Nephron (organoid): ENCODE results near the gene ARHGAP4.

Source experiments
- H3K27ac Mint-ChIP-seq, 3 experiments: 2 replicates each; pipeline ENCODE4 v1.8.0; 2020; ENCODE audit warnings: mixed read lengths in 3 of 3, mild to moderate bottlenecking in 2 of 3, moderate library complexity in 1 of 3
- H3K27me3 Mint-ChIP-seq: 2 replicates; pipeline ENCODE4 v1.8.0; 2021; ENCODE audit warnings: low read depth, mild to moderate bottlenecking, moderate library complexity, mixed read lengths
- H3K36me3 Mint-ChIP-seq: 2 replicates; pipeline ENCODE4 v1.8.0; 2020; ENCODE audit warnings: low read depth, mixed read lengths
- H3K4me1 Mint-ChIP-seq: 2 replicates; pipeline ENCODE4 v1.8.0; 2020; ENCODE audit warnings: mixed read lengths
- H3K4me3 Mint-ChIP-seq, 3 experiments: 2 replicates each; pipeline ENCODE4 v1.8.0; 2020; ENCODE audit warnings: mild to moderate bottlenecking in 3 of 3, mixed read lengths in 3 of 3, moderate library complexity in 2 of 3
- H3K9me3 Mint-ChIP-seq: 2 replicates; pipeline ENCODE4 v1.8.0; 2020; ENCODE audit warnings: mixed read lengths
- TF ChIP-seq, protein P1 (sequence below), 3 experiments: fragments of 200-600 bp; sonication (generic); IDR thresholded peaks; one replicate each; pipeline ENCODE4 v1.5.0; 2021; ENCODE audit warnings: antibody characterized with exemption in 3 of 3; ENCODE audit not compliant: unreplicated experiment in 3 of 3

Gene ARHGAP4

DNA sequence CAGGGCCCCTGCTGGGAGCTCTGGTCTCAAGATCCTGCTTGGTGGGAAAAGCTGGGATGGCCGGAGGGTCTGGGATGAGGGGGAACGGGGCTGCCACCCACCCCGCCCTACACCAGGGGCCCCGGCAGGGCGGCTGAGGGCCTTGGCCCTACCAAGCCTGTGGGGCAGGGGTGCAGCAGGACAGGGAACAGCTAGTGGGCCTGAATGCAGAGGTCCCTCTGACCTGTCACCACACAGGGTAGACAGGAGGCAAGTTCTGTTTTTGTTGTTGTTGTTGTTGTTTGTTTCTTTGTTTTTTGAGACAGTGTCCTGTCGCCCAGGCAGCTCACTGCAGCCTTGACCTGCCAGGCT lies 18.7 kb upstream of the ARHGAP4 start:
- Mint-ChIP-seq H3K36me3 (peaks cover 19% of the 10 kb centered on the region), H3K4me1 (peaks cover 22% of the 10 kb centered on the region), H3K27ac (no peak overlapping the region), H3K4me3 (no peak overlapping the region), H3K9me3 (no peaks in the 10 kb centered on the region), H3K27me3 (no peaks in the 10 kb centered on the region)
- TF ChIP-seq, protein P1, sequence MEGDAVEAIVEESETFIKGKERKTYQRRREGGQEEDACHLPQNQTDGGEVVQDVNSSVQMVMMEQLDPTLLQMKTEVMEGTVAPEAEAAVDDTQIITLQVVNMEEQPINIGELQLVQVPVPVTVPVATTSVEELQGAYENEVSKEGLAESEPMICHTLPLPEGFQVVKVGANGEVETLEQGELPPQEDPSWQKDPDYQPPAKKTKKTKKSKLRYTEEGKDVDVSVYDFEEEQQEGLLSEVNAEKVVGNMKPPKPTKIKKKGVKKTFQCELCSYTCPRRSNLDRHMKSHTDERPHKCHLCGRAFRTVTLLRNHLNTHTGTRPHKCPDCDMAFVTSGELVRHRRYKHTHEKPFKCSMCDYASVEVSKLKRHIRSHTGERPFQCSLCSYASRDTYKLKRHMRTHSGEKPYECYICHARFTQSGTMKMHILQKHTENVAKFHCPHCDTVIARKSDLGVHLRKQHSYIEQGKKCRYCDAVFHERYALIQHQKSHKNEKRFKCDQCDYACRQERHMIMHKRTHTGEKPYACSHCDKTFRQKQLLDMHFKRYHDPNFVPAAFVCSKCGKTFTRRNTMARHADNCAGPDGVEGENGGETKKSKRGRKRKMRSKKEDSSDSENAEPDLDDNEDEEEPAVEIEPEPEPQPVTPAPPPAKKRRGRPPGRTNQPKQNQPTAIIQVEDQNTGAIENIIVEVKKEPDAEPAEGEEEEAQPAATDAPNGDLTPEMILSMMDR (IDR thresholded peaks at IDR 0.05; ENCODE audit: unreplicated experiment in 3 of 3): no peak

DNA sequence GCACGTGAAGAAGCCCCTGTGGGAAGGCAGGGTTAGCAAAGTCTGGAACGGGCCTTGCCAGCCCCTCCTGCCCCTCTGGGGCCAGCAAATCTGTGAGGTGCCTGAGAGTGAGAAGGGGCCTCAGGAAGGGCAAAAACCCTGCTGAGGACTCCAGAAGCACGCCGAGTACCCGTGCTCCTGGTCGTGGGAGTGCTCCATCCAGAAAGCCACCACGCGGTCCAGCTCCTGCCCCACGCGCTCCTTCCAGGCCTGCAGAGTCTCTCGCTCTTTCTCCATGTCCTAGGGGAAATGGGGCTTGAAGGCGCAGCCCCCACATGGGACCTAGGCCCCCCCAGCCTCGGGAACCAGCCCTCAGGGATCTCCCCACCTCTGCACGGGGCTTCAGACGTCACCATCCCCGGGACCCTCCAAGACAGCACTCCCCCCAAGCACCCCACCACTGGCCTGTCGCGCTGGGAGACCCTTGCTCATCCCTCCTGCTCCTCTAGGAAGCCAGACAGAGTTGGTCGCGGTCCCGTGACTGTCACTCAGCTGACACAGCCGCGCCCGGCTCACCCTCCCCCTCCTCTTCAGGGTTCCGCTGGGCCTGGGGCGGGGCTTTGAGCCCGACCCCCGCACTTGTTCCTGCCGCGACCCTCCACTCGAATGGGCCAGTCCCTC lies 18.2 kb upstream of the ARHGAP4 start, which contains the start of gene RENBP:
TSS of gene RENBP (minus strand) at position 504 of the 660 bp plus-strand sequence. CDS start at position 471, 33 bp downstream.
- Mint-ChIP-seq H3K27me3 (no peaks in the 10 kb centered on the region), H3K4me3 (peak within 1 kb of the TSS; percentile 38 to 74 (median 55)), H3K36me3 (peaks cover 15% of the 10 kb centered on the region), H3K4me1 (peaks cover 18% of the 10 kb centered on the region), H3K27ac (peak within 1 kb of the TSS in 1 of 3 experiments; percentile 60), H3K9me3 (no peaks in the 10 kb centered on the region)
- TF ChIP-seq, protein P1 (IDR thresholded peaks at IDR 0.05; ENCODE audit: unreplicated experiment in 3 of 3): no peak

DNA sequence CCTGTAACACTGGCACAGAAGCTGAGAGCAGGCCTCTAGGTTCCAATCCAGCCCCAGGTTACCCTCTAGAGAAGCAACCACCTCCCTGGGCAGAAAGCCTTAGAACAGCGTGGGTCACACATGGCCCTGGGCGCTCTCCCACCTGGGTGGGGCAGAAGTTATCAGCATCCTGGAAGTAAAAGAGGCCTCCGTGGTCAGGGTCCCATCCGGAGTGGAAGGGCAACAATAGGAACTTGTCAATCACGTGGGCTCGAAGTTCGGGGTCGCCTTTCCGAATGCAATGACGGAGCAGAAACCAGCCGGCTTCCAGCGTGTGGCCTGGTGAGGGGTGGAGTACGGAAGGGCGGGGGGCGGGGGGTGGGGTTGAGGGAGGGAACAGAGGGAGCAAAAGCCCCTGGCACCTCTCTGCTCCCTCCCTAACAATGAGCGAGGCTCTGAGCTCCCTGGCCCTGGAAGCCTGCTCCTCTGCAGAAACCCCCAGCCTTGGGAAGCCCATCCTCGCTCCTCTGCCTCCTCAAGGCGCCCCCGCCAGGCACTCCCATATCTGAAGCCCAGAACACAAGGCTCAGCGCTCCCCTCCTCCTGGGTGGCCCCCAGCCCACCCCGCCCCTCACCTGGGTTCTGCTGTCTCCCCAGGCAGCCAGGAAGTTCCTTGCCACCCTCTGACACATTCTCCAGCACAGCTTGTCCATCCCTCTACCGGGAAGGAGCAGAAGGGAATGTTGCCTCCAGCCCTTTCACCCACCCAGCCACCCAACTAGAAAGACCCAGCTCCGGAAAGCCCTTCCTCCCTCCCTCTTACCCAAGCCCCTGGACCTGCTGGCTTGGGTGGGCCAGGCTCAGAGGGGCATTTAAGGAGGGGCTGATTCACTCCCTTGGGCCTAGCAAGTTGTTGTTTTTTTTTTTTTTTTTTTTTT lies 15.5 kb upstream of the ARHGAP4 start:
- no peaks in the 10 kb centered on the region for H3K27me3 Mint-ChIP-seq
- H3K27ac Mint-ChIP-seq: no peak overlapping the region
- no peak overlapping the region for H3K4me3 Mint-ChIP-seq

GRCh38 chrX:153939573-153939972 lies 13.5 kb upstream of the ARHGAP4 start:
- H3K4me1 Mint-ChIP-seq: no peaks in the 10 kb centered on the region
- H3K4me3 Mint-ChIP-seq: no peak overlapping the region
- H3K27me3 Mint-ChIP-seq: no peaks in the 10 kb centered on the region
- TF ChIP-seq, protein P1 (IDR thresholded peaks at IDR 0.05; ENCODE audit: unreplicated experiment in 3 of 3): no peak
- H3K27ac Mint-ChIP-seq: no peak overlapping the region
- H3K9me3 Mint-ChIP-seq: peaks cover 7% of the 10 kb centered on the region
- no peaks in the 10 kb centered on the region for H3K36me3 Mint-ChIP-seq

More for the DNA sequence above, 15.5 kb upstream of the ARHGAP4 start:
- H3K9me3 Mint-ChIP-seq: peaks cover 2% of the 10 kb centered on the region
- no peaks in the 10 kb centered on the region for H3K36me3 Mint-ChIP-seq
- TF ChIP-seq, protein P1 (IDR thresholded peaks at IDR 0.05; ENCODE audit: unreplicated experiment in 3 of 3): no peak
- no peaks in the 10 kb centered on the region for H3K4me1 Mint-ChIP-seq

- peak overlapping the region in 1 of 3 experiments; percentile 25 for H3K4me3 Mint-ChIP-seq
- no peaks in the 10 kb centered on the region for H3K27me3 Mint-ChIP-seq
- H3K27ac Mint-ChIP-seq: no peak overlapping the region
- peaks cover 10% of the 10 kb centered on the region for H3K9me3 Mint-ChIP-seq
- TF ChIP-seq, protein P1 (IDR thresholded peaks at IDR 0.05; ENCODE audit: unreplicated experiment in 3 of 3): no peak
- H3K36me3 Mint-ChIP-seq: peaks cover 4% of the 10 kb centered on the region
- no peaks in the 10 kb centered on the region for H3K4me1 Mint-ChIP-seq
These were observed 12.2 kb upstream of the ARHGAP4 start for GRCh38 chrX:153938226-153938786.
